ENCODE data around the gene ANKS1A.

The ANKS1A gene

GRCh38 chr6:34901930-34902329 lies 12.9 kb downstream of the ANKS1A start:
- H3K9me3 ChIP-seq (ENCODE audit: control insufficient read depth, insufficient read depth, low read length): no peaks in the 10 kb centered on the region
- no peak overlapping the region for H3K27ac ChIP-seq (ENCODE audit: low read depth, low read length)
- no peaks in the 10 kb centered on the region for H3K36me3 ChIP-seq (ENCODE audit: control insufficient read depth, low read length)
- no peak overlapping the region for H3K4me3 ChIP-seq (ENCODE audit: low read length)
- TF ChIP-seq CTCF (IDR thresholded peaks at IDR 0.05; ENCODE audit: low read depth, low read length, poor library complexity, severe bottlenecking): no peak
- no peak for TF ChIP-seq EZH2phosphoT487 (IDR thresholded peaks at IDR 0.05; ENCODE audit: borderline replicate concordance, low read length)
- no peaks in the 10 kb centered on the region for H4K20me1 ChIP-seq (ENCODE audit: control insufficient read depth, insufficient read depth, low read depth, low read length)
- no peaks in the 10 kb centered on the region for H3K4me1 ChIP-seq (ENCODE audit: control insufficient read depth, low read length)
- H3F3A ChIP-seq (ENCODE audit: control insufficient read depth, insufficient read depth): no peaks in the 10 kb centered on the region
- H3K9me2 ChIP-seq (replicated peaks; ENCODE audit: control insufficient read depth, low read length): no peaks in the 10 kb centered on the region
- no peak overlapping the region for H3K4me2 ChIP-seq (ENCODE audit: low read length)
- H3K27me3 ChIP-seq (ENCODE audit: control insufficient read depth, low read length): no peaks in the 10 kb centered on the region
- H3K79me2 ChIP-seq (ENCODE audit: control insufficient read depth, low read length): peaks cover 13% of the 10 kb centered on the region

- no peak overlapping the region for H3K4me2 ChIP-seq (ENCODE audit: low read length)
- H3K9me2 ChIP-seq (replicated peaks; ENCODE audit: control insufficient read depth, low read length): no peaks in the 10 kb centered on the region
- TF ChIP-seq CTCF (IDR thresholded peaks at IDR 0.05; ENCODE audit: low read depth, low read length, poor library complexity, severe bottlenecking) (no peak), EZH2phosphoT487 (IDR thresholded peaks at IDR 0.05; ENCODE audit: borderline replicate concordance, low read length) (no peak)
- no peaks in the 10 kb centered on the region for H3K36me3 ChIP-seq (ENCODE audit: control insufficient read depth, low read length)
- no peaks in the 10 kb centered on the region for H3K4me1 ChIP-seq (ENCODE audit: control insufficient read depth, low read length)
- H3K79me2 ChIP-seq (ENCODE audit: control insufficient read depth, low read length): peaks cover 10% of the 10 kb centered on the region; the same call in 1 of the 2 replicates
- no peaks in the 10 kb centered on the region for H3K9me3 ChIP-seq (ENCODE audit: control insufficient read depth, insufficient read depth, low read length)
- H3K27ac ChIP-seq (ENCODE audit: low read depth, low read length): no peak overlapping the region
- H4K20me1 ChIP-seq (ENCODE audit: control insufficient read depth, insufficient read depth, low read depth, low read length): no peaks in the 10 kb centered on the region
- no peaks in the 10 kb centered on the region for H3F3A ChIP-seq (ENCODE audit: control insufficient read depth, insufficient read depth)
- H3K27me3 ChIP-seq (ENCODE audit: control insufficient read depth, low read length): no peaks in the 10 kb centered on the region
- H3K4me3 ChIP-seq (ENCODE audit: low read length): no peak overlapping the region
Observed at GRCh38 chr6:34904990-34905613, 16.0 kb downstream of the ANKS1A start.

GRCh38 chr6:34906826-34907225 lies 17.8 kb downstream of the ANKS1A start:
- no peaks in the 10 kb centered on the region for H4K20me1 ChIP-seq (ENCODE audit: control insufficient read depth, insufficient read depth, low read depth, low read length)
- H3K27me3 ChIP-seq (ENCODE audit: control insufficient read depth, low read length): no peaks in the 10 kb centered on the region
- no peaks in the 10 kb centered on the region for H3K9me3 ChIP-seq (ENCODE audit: control insufficient read depth, insufficient read depth, low read length)
- H3K27ac ChIP-seq (ENCODE audit: low read depth, low read length): no peak overlapping the region
- H3K9me2 ChIP-seq (replicated peaks; ENCODE audit: control insufficient read depth, low read length): no peaks in the 10 kb centered on the region
- TF ChIP-seq CTCF (IDR thresholded peaks at IDR 0.05; ENCODE audit: low read depth, low read length, poor library complexity, severe bottlenecking): no peak
- no peak for TF ChIP-seq EZH2phosphoT487 (IDR thresholded peaks at IDR 0.05; ENCODE audit: borderline replicate concordance, low read length)
- H3K79me2 ChIP-seq (ENCODE audit: control insufficient read depth, low read length): peaks cover 7% of the 10 kb centered on the region; the same call in 1 of the 2 replicates
- no peaks in the 10 kb centered on the region for H3K4me1 ChIP-seq (ENCODE audit: control insufficient read depth, low read length)
- no peaks in the 10 kb centered on the region for H3F3A ChIP-seq (ENCODE audit: control insufficient read depth, insufficient read depth)
- no peak overlapping the region for H3K4me3 ChIP-seq (ENCODE audit: low read length)
- H3K36me3 ChIP-seq (ENCODE audit: control insufficient read depth, low read length): no peaks in the 10 kb centered on the region
- H3K4me2 ChIP-seq (ENCODE audit: low read length): no peak overlapping the region
